ENCODE data around the gene SMYD5.
"Not testable (repeated sequence)": the region's sequence is repeated elsewhere in the genome, so short reads cannot be mapped to it uniquely, and the experiment has no call there.

Gene SMYD5

DNA sequence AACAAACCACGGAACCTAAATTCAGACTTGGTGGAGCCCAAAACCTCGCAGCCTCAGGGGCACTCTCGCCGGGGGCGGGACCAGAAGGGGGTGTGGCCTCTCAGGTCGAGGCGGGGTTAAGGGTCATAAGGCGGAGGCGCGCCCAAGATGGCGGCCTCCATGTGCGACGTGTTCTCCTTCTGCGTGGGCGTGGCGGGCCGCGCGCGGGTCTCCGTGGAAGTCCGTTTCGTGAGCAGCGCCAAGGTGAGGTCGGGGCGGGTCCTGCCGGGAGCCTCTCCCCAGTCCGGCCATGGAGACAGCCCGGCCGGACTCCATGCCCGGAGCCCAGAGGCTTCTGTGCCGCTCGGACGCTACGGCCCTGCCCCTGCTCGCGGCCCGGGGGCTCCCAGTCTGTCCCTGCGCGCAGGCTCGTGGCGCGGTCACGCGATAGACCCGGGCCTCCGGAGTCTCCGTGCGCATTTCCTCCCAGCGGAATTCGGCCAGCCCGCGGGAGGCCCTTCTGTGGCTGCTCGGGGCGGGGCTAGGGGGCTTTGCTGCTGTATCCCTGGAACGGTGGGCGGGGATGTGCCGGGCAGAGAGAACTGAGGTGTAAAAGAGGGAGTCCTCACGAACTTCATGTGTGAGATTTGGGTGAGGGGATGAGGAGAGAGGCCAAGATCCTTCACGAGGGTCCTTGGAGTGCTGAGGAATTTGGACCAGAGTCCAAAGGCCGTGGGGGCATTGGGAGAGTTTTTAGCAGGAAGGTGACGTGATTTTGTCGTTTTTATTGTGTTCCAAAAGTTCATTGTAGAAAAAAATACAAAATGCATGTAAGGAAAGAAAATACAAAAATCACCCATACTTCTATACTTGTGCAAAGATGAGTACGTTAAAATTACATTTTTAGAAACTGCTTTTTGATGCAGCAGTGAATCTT, at the start of gene SMYD5:
Gene SMYD5 (plus strand): TSS at position 126 of the 916 bp plus-strand sequence. CDS start 22 bp downstream, at position 148.
- peak; percentile 88 to 91 for DNase-seq

DNA sequence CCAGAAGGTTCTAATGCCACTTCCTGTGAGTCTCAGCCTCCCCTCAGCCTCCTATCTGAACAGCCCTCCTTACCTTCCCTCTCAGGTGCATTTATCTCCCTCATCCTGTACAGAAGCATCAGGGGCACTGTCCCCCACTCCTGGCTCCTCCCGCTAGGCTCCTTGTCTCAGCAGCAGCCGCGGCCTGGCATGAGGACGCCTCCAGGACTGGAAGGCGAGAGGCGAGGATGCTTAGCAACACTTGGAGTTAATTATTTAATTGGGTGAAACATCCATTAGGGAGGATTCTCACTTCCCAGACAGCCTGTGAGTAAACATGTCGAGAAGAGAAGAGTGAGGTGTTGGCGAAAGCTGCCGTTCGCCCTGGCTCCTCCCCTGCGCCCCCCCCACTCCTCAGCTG, 48.1 kb upstream of the SMYD5 start:
- DNase-seq, result not testable (repeated sequence)

DNA sequence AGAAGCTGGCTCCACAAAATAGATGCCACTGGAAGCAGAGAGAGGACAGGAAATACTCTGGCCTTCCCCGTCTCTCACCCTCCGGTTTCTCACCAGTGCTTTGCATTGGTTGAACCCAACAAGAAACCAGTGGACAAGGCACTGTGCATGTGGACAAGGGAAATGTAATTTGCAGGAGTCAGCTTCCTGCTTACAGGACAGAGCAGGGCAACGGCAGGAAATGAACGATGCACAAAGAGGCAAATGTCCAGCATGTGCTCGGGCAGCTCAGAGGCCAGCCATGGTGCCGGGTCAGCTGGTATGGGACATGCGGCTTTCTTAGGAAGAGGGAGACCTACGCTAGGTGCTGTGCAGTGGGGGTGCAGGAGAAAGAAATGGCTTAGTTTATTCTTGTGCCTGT, 47.2 kb upstream of the SMYD5 start:
- DNase-seq, result not testable (repeated sequence)

DNA sequence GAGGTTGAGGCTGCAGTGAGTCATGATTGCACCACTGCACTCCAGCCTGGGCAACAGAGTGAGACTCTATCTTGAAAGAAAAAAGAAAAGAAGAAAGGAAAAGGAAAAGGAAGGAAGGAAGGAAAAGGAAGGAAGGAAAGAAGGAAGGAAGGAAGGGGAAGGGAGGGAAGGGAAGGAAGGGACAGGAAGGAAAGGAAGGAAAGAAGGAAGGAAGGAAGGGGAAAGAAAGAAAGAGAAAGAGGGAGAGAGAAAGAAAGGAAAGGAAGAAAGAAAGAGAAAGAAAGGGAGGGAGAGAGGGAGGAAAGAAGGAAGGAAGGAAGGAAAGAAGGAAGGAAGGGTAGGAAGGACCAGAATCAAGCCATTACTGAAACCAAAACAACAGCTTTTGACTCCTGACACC, 45.7 kb upstream of the SMYD5 start:
- not testable (repeated sequence) for DNase-seq

DNA sequence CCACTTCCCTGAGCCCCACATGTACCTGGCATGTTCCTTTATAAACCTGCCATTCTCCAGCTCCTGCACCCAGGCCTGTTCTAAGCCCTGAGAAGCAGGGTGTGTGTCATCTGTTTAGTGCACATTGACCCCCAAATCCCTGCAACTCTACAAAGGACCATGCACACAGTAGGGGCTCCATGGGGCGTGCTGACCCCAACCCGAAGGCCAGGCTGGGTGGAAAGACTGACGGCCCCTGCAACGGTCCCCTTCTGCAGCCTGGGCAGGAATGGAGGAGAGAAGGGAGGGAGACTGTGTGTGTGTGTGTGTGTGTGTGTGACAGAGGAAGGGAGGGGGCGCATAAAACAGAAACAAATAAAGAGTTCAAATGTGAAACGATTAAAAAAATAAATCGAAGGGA, 43.7 kb upstream of the SMYD5 start:
- DNase-seq, result not testable (repeated sequence)

DNA sequence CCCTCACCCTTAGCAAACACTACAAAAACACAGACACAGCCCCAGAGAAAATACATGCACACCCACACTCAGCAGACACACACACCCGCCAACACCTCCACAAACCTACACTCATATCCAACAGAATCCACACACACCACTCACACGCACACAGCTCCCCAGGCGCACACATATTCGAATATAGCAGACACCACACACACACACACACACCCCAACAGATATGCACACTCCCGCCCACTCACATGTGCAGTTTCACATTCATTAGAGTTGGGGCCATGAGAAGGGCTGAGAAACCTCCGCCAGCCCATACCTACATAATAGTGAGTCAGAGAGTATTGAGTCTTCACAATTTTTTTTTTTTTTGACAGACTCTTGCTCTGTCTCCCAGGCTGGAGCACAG, 41.1 kb upstream of the SMYD5 start:
- no peak for DNase-seq

DNA sequence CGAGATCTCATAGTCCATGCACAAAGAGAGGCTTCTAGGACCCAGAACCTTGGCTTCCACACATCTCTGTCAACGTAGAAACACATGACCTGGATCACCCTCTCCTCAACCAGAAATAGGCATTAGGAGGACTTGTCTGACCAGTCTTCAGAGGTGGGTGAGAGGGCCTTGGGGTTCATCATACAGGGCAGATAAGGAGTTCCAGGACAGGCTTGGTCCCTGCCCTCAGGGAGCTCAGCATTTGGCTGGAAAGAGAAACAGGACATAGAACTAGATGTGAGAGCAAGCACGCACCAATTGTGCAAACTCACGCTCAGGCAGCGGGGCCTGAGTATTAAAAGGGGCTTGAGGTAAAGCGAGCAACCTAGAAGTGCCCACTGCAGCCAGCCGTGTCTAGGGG, 40.3 kb upstream of the SMYD5 start:
- DNase-seq, result no peak

DNA sequence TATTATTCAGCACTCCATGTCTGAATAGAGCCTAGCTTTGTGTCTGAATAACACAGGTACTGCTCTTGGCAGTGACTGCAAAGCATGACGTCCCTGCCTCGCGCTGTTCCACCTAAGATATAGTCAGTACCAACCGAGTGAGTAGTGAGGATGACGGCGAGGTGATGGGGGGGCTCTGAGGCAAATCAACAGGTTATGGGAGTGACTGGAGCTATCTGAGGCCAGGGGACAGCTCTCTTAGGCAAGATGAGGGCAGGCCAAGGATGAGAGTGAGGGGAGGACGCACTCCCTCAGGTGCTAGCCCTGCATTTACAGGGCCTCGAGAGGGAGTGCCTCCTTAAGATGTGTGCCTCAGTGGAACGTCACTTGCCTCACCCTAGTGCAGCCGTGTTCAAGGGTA, 39.8 kb upstream of the SMYD5 start:
- DNase-seq, result no peak

DNA sequence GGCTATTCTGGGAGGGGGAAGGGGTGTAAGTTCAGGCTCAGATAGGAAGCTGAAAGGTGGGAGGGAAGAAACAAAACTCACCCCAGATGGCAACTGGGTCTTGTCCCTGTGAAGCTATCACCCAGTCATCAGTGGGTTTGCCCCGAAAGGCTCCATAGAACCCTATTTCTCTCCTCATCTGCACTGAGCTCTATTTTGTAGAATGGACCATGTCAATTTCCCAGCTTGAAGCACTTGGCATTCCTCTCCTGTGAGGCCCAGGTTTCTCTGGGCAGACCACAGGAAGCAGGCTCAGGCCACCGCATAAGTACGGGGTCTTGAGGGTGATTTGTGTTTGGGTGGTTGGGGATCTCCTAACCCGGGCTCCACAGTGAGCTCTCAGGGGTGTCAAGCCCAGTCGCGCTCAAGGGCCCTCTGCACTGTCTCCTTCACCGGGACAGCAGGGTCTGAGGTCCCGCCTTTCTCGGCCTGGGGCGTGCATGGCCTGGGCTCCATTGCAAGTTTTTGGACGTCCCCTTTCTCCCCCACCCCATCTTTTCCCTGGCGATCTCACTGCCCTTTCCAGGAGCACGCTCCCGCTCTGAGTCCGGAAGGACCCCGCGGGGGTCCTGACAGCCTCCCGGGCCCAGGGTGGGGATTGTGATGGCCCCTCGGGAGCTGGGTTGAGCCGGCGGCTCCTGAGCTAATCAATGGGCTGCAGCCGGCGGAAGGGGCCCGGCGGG, 38.9 kb upstream of the SMYD5 start:
- no peak for DNase-seq

DNA sequence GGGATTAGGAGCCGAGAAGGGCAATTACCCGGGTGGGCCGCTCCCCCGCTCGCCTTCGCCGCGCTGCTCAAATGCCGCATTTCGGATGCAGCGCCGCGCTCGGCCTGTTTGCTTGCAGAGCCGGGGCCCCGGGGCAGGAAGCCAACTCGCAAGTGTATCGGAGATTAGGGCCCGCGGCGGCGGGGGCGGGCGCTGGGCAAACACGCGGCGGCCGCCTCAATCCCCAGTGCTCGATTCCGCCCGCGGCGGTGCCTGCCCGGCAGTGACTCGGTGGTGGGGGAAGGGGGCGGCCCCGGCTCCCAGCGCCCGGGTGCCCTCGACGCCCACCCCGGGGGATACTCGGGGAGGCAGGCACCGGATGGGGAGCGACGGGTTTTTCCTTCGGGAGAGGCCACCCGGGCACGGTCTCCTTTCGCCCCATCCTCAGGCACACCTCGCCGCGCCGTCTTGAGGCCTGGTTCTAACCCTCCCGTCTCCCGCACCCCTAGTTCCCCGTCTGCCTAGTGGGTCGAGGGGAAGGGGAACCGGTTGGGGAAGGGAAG, 38.3 kb upstream of the SMYD5 start:
- peak; percentile 62 to 66 for DNase-seq

DNA sequence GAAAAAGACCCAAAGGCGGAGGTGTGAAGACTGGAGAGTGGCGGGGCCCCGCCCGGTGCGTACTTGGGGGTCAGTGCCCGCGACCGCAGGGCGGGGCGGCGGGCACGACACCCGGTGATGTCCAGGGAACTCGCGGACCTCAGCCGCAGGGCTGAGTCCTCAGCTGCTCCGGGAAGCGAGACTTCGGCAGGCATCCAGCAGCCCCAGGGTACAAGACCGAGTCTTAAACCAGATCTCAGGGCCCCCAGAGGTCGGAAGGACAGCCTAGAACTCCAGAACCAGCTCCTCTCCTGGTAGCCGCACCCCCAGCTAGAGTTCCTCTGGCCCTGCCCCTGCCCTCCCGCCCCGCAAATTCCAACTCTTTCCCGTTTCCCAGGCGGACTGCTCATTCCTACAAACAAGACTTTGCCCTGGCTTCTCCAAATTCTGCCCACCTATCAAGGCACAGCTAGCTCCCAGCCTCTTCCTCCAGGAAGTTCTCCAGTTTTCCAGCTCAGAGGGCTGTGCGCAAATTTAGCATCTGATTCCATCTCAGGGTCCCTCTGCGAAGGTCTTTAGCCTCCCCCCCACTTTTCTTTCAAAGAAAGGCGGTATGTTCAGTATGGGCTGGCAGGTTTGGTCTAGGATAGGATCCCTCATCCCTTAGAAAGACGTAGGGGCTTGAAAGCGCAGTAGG, 37.7 kb upstream of the SMYD5 start:
- DNase-seq, result no peak

DNA sequence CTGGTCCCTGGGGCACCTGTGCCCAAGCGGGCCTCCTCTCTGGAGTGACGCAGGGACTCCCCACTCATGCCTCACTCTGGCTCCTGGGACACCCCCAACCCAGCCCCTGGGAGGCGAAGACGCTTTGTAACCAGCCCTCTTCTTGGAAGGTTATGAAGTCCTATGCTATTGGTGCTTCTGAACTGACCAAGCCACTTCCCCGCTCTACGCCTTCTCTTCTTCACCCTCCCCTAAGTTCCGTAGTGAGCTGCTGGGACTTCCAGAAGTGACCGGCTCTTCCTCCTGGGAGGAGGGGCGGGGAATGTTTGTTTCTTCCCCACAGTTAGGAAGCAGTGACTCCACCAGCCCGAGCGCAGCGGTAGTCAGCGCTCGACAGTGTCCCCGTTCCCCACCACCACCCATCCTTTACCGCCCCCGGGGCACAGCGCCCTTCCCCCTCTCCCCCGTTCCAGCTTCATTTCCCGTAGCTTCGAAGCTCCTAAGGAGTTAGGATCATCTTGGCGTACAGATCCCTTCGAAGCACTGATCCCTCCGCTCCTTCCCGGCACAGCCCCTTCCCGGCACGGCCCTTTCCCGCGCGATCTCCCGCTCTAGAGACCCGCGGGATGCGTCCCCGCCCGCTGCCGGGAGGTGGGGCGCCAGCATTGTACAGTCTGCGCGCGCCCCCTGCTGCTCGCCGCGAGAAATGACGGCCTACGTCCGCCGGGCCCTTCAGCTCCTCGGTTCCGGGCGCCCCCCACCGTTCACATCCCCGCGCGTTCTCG, 37.0 kb upstream of the SMYD5 start:
- peak; percentile 85 to 87 for DNase-seq

DNA sequence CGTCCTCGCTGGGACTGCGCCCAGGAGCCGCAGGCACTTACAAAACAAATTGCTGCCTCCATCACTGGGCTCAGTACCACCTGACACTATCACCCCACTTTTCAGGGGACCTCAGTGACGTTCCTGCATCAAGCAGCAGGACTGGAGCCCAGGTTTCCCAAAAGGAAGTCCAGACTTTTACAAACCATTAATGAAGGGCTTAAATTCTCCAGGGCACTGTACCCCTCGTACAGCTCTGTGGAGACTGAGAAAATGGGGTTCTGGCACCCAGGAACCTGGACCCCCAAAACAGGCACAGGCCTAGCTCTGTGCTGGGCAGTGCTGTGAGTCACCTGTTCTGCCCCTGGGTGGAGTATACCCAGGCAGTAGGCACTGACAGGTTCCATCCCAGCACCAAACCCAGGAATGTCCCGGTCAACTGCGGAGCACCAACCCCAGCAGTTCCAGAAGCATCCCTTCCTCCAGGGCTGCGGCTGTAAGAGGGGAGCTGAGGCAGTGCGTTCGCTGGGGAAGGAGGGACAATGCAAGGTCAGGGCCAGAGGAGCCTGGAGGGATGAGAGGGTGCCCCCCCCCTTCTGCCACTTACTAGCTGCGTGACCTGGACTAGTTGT, 36.3 kb upstream of the SMYD5 start:
- no peak for DNase-seq

DNA sequence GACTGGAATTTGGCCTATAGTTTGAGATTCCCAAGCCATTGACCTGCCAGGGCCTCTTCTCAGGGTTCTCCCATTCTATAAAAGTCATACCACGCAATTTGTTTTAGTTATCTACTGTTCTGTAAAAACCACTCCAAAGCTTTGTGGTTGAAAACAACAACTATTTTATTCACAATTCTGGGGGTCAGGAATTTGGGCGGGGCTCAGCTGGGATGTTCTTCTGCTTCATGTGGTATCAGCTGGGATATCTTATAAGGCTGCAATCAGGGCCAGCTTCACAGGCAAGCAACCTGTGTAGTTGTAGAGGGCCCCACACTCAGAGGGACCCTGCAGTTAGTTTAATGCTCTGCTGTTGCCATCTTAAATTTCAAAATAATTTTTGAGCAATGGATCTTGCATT, 28.1 kb upstream of the SMYD5 start:
- no peak for DNase-seq

DNA sequence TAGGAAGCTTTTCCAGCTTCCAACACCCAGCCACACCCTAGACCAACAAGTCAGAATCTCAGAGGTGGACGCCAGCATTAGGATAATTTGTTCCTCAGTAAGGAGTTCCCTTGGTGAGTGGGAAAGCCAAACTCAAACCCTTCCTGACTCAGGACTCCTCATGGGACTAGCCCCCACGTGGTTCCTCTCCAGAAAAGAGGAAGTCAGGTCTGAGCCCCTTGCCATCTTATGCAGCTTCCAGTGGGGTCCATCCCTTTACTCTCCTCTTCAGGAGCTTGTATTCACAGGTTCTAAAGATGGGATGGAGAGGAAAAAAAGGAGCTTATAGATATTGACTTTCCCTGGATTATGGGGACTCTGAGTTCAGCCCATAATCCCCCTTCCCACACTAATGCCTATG, 26.5 kb upstream of the SMYD5 start:
- DNase-seq, result no peak

DNA sequence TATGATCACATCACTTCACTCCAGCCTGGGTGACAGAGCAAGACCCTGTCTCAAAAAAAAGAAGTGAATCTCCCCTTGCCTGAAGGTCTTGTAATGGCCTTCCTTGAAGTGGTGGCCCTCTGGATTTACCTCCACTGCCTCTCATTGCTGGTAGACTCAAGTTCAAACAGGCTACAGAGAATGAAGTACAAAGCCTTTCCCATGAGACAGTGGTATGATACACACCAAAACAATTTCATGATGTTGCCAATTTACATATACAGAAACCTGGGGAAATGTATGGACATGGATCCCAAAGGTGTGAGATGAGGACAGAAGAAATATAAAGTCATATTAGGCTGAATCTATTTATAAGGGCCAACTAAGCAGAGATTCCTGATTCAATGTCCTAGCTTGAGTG, 16.5 kb upstream of the SMYD5 start:
- no peak for DNase-seq

DNA sequence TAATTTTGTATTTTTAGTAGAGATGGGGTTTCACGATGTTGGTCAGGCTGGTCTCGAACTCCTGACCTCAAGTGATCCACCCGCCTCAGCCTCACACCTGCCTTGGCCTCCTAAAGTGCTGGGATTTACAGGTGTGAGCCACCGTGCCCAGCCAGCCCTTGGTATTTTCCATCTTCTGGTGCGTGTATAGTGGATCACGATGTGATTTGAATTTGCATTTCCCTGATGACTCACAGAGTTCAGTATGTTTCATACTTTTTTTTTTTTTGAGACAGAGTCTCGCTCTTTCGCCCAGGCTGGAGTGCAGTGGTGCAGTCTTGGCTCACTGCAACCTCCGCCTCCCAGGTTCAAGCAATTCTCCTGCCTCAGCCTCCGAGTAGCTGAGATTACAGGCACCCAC, 13.8 kb upstream of the SMYD5 start:
- DNase-seq, result not testable (repeated sequence)

DNA sequence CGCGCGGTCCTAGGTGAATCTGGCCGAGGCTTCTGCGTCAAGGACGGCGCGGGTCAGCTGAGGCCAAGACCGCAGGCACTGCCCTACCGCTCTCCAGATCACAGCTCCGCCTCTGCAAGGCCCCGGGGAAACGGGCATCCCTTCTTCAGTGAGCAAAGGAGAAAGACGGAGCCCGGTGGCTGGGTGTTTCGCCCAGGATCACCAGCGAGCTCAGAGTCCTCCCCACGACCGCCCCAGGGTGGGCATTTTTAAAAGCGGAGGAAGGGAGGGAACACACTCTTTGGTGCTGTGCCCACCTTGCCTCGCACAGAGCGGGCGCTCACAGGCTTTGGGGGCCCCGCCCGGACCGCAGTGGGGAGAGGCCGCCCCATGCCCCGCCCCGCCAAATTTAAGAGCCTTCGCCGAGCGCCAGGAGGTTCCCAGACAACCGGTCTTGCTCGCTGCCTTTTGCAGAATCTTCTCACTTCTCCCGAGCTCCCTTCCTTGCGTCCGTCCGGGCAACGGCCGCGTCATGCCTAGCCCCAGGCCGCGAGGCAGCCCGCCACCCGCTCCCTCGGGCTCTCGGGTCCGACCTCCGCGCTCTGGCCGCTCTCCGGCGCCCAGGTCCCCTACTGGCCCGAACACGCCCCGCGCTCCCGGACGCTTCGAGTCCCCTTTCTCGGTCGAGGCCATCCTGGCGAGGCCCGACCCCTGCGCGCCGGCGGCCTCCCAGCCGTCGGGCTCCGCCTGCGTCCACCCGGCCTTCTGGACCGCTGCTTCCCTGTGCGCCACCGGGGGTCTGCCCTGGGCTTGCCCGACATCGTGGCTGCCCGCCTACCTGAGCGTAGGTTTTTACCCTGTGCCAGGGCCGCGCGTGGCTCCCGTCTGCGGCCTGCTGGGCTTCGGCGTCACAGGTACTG, 11.6 kb upstream of the SMYD5 start, which contains the start of gene NOTO:
Gene NOTO (plus strand): TSS at position 419 of the 899 bp plus-strand sequence. CDS start 93 bp downstream, at position 512.
- DNase-seq, result no peak

DNA sequence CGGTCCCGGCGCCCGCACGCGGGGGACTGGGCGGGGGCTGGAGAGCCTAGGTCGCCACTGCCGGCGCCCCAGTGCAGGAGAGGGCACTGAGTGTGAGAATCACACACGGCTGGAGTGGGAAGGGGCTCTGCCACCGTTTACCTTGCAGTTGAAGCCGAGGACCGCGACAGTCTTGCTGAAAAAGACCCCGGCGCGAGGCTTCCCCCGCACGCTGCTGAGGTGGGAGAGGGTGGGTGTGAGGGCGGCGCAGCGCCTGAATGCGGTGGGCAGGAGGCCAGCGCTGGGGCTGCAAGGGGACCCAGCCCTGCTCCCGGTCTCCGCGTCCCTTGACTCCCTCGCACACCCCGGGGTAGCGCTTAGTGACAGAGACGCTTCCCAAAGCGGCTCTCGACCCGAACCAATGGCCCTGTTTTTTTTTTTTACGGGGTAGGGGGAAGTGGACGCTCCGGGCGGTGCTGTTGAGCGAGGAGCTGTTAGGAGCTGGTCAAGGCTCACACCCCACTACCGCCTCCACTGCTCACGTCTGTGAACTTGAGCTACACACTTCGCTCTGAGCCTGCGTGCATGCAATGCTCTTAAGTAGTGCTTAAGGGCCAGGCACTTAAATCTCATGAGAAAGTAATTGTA, 10.9 kb upstream of the SMYD5 start:
- no peak for DNase-seq

DNA sequence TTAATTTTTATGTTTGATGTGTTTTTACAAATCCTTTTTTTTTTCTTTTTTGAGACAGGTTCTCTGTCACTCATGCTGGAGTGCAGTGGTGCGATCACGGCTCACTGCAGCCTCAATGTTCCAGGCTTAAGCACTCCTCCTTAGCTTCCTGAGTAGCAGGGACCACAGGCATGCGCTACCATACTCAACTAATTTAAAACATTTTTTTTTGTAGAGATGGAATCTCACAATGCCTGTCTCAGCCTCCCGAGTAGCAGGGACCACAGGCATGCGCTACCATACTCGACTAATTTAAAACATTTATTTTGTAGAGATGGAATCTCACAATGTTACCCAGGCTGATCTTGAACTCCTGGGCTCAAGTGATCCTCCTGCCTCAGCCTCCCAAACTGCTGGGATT, 8.4 kb upstream of the SMYD5 start:
- no peak for DNase-seq
